IPS-15b (cell line): ENCODE measurements around the gene NUDT12.

Experiments used
- H3K27me3 ChIP-seq: one replicate; pipeline ENCODE4 v1.6.1; 2013; ENCODE audit warnings: low read length; ENCODE audit not compliant: control insufficient read depth, insufficient read depth
- H3K36me3 ChIP-seq: one replicate; pipeline ENCODE4 v1.6.1; 2013; ENCODE audit warnings: low read length; ENCODE audit not compliant: control insufficient read depth, insufficient read depth
- H3K4me1 ChIP-seq: one replicate; pipeline ENCODE4 v1.6.1; 2013; ENCODE audit warnings: mild to moderate bottlenecking, low read length; ENCODE audit not compliant: control insufficient read depth, insufficient read depth
- H3K4me3 ChIP-seq: one replicate; pipeline ENCODE4 v1.5.1; 2013; ENCODE audit warnings: low read depth, low read length
- H3K9ac ChIP-seq: one replicate; pipeline ENCODE4 v1.6.1; 2013; ENCODE audit warnings: low read depth, mild to moderate bottlenecking, low read length
- H3K9me3 ChIP-seq: one replicate; pipeline ENCODE4 v1.6.1; 2013; ENCODE audit warnings: mild to moderate bottlenecking, low read length; ENCODE audit not compliant: control insufficient read depth, insufficient read depth

The NUDT12 gene

GRCh38 chr5:103562453-103563157 lies at the start of gene NUDT12:
TSS of gene NUDT12 (minus strand) at chr5:103562789. CDS start at chr5:103560248, 2,541 bp downstream.
- no peaks in the 10 kb centered on the region for H3K9me3 ChIP-seq
- H3K36me3 ChIP-seq, result no peaks in the 10 kb centered on the region
- H3K27me3 ChIP-seq, result no peaks in the 10 kb centered on the region
- H3K4me1 ChIP-seq, result peaks cover 3% of the 10 kb centered on the region
- peak within 1 kb of the TSS; percentile 97 for H3K4me3 ChIP-seq
- H3K9ac ChIP-seq, result peak within 1 kb of the TSS; percentile 96

- Histone ChIP-seq H3K36me3 (no peaks in the 10 kb centered on the region), H3K4me3 (no peak overlapping the region), H3K4me1 (no peaks in the 10 kb centered on the region), H3K9me3 (no peaks in the 10 kb centered on the region), H3K27me3 (no peaks in the 10 kb centered on the region), H3K9ac (no peak overlapping the region)
These were observed 44.8 kb upstream of the NUDT12 start for GRCh38 chr5:103607346-103607745.

DNA sequence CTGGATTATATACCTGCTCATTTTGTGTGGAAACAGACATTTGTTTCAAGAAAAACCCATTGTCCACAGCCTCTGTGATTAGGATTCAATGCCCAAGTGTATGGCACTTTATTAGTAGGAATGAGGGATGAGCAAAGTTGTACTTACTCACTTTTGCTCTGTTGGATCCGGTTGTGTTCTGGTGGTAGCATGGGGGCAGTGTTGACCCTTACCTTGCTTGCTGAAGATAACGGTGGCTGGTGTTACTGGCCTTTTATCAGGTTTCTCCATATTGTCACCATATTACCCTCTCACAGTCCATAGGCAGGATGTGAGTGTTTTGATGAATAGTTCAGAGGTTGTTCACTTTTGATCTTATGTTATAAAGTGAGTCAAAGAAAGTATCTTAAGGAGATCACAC lies 42.7 kb upstream of the NUDT12 start:
- H3K4me1 ChIP-seq, result no peaks in the 10 kb centered on the region
- no peaks in the 10 kb centered on the region for H3K27me3 ChIP-seq
- H3K36me3 ChIP-seq, result no peaks in the 10 kb centered on the region
- H3K4me3 ChIP-seq, result no peak overlapping the region
- H3K9ac ChIP-seq, result no peak overlapping the region
- no peaks in the 10 kb centered on the region for H3K9me3 ChIP-seq

GRCh38 chr5:103602438-103602837 lies 39.8 kb upstream of the NUDT12 start:
- H3K9me3 ChIP-seq, result no peaks in the 10 kb centered on the region
- no peak overlapping the region for H3K9ac ChIP-seq
- no peaks in the 10 kb centered on the region for H3K36me3 ChIP-seq
- no peaks in the 10 kb centered on the region for H3K4me1 ChIP-seq
- H3K27me3 ChIP-seq, result no peaks in the 10 kb centered on the region
- no peak overlapping the region for H3K4me3 ChIP-seq

- no peaks in the 10 kb centered on the region for H3K9me3 ChIP-seq
- no peaks in the 10 kb centered on the region for H3K36me3 ChIP-seq
- no peaks in the 10 kb centered on the region for H3K4me1 ChIP-seq
- no peaks in the 10 kb centered on the region for H3K27me3 ChIP-seq
- no peak overlapping the region for H3K4me3 ChIP-seq
- no peak overlapping the region for H3K9ac ChIP-seq
These were observed 38.7 kb upstream of the NUDT12 start for GRCh38 chr5:103601314-103601713.

DNA sequence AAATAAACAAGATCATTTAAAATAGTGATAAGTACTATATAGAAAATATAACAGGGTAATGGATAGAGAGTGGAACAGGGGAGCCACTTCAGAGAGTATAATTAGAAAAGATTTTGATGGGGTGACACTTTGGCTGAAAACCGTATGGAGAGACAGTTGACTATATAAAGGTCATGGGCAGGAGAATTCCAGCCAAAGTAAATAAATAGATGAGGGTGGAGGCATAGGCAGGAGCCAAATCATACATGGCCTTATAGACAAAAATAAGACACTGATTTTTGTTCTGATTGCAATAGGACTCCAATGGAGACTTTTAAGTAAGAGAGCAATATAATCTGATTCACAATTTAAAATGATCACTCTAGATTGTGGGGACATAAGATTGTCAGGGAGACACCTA lies 37.5 kb upstream of the NUDT12 start:
- Histone ChIP-seq H3K36me3 (no peaks in the 10 kb centered on the region), H3K4me1 (no peaks in the 10 kb centered on the region), H3K9me3 (no peaks in the 10 kb centered on the region), H3K9ac (no peak overlapping the region), H3K27me3 (no peaks in the 10 kb centered on the region), H3K4me3 (no peak overlapping the region)

DNA sequence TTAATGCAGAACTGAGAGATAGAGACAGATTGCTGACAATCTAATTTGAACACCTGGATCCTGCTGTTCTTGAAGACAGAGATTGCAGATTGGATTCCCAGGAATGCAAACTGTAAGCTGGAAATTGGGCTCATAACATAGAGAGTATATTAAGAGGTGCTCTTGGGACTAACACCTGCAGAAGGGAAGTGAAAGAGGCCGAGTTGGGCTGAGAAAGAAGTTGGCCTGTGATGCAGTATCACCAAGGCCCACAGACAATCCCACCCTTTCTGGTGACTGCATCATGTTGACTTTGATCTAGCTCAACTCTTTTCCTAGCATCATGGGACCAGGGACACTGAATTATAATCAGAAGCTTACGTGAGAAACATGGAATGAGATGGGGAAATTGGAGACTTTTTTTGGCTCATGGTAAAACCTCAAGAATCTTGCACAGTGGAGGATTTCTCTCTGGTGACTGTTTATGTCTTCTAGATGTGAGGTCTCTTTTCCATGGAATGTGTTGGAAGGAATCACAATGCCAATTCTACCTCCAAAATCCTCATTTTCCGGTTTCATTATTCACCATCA lies 36.5 kb upstream of the NUDT12 start:
- H3K27me3 ChIP-seq, result no peaks in the 10 kb centered on the region

GRCh38 chr5:103590221-103590620 lies 27.6 kb upstream of the NUDT12 start:
- Histone ChIP-seq H3K27me3 (no peaks in the 10 kb centered on the region), H3K9me3 (no peaks in the 10 kb centered on the region), H3K4me1 (no peaks in the 10 kb centered on the region), H3K9ac (no peak overlapping the region), H3K36me3 (no peaks in the 10 kb centered on the region), H3K4me3 (no peak overlapping the region)

More for the DNA sequence above, 36.5 kb upstream of the NUDT12 start:
- Histone ChIP-seq H3K4me1 (no peaks in the 10 kb centered on the region), H3K36me3 (no peaks in the 10 kb centered on the region), H3K9me3 (no peaks in the 10 kb centered on the region), H3K4me3 (no peak overlapping the region), H3K9ac (no peak overlapping the region)

- H3K27me3 ChIP-seq, result no peaks in the 10 kb centered on the region
- no peak overlapping the region for H3K4me3 ChIP-seq
- no peaks in the 10 kb centered on the region for H3K4me1 ChIP-seq
- no peak overlapping the region for H3K9ac ChIP-seq
- no peaks in the 10 kb centered on the region for H3K36me3 ChIP-seq
- no peaks in the 10 kb centered on the region for H3K9me3 ChIP-seq
These were observed 27.2 kb upstream of the NUDT12 start for GRCh38 chr5:103589776-103590175.

DNA sequence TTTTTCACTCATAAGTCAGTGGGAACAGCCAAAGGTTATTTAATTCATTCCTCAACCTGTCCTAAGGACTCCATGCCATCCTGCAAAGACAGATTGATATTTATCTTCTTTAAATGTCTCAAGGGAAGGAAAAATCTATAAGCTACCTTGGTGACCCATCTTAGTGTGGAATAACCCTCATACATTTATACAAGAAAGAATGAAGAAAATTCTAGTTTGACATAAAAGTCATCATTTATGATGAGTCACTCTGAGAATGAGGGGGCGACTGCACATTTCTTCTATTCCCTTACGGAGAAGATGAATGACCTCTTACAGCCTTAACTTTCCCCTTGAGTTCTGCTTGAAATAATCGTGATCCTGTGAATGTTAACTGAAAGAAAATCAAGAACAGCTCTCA lies 26.8 kb upstream of the NUDT12 start:
- H3K4me1 ChIP-seq, result no peaks in the 10 kb centered on the region
- no peaks in the 10 kb centered on the region for H3K9me3 ChIP-seq
- no peak overlapping the region for H3K4me3 ChIP-seq
- H3K27me3 ChIP-seq, result no peaks in the 10 kb centered on the region
- H3K9ac ChIP-seq, result no peak overlapping the region
- no peaks in the 10 kb centered on the region for H3K36me3 ChIP-seq

DNA sequence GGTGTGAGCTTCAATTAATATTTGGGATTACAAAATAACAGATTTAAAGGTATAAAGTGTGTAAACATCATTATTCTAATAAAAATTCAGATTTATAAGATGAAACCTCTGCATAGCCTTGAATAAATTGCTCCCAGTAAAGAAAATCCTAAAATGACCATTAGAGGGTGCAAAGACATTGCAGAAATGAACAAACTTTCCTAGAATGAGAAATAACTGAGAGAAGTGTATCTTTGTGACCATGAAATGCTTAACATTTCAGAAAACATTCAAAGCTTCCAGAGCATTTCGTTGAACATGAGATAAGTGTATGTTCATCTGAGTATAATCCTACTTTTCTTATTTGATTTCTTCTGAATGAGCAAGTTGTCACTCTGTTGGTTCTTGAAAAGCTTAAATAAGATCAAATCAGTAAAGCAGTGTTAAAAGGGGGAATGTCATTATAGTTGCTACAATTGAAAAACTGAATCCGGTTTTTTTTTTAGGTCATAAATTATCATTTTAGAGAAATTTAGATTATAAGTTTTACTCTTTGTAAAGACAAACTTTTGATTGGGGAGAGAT lies 24.7 kb upstream of the NUDT12 start:
- no peaks in the 10 kb centered on the region for H3K4me1 ChIP-seq
- no peak overlapping the region for H3K9ac ChIP-seq
- H3K4me3 ChIP-seq, result no peak overlapping the region
- H3K36me3 ChIP-seq, result no peaks in the 10 kb centered on the region
- no peaks in the 10 kb centered on the region for H3K27me3 ChIP-seq
- H3K9me3 ChIP-seq, result no peaks in the 10 kb centered on the region

DNA sequence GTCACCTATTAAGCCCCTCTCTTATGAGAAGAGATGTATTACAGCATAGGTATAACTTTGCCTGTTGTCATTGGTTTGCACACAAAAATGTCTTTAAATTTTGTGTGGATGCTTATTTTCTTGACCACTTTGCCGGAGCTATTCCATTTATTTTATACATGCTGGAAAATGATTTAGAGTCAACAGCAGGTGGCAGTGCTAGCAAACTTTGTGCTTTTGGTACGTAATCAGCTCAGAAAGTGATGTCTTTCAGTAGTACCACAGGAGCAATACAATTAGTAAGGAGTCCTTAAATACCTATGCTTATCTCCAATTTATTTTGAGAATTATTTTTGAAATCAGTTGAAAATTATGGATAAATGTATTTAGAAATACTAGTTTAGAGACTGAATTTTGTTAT lies 19.8 kb upstream of the NUDT12 start:
- Histone ChIP-seq H3K4me1 (peaks cover 3% of the 10 kb centered on the region), H3K27me3 (no peaks in the 10 kb centered on the region), H3K9me3 (no peaks in the 10 kb centered on the region), H3K36me3 (no peaks in the 10 kb centered on the region), H3K9ac (no peak overlapping the region), H3K4me3 (no peak overlapping the region)
